Activated CD8-positive, alpha-beta T cell treated with anti-CD3 and anti-CD28 coated beads for 36 hours (primary cell): ENCODE results near the gene NAA10. TPM values are rescaled to one million over a fixed set of nuclear protein-coding genes. Genes with fewer than 3 reads are reported as not detected.

Experiments
- ATAC-seq: fragments of 200-7000 bp; cut with Tn5 transposase; one replicate; pipeline ENCODE4 v1.10.0; 2021; ENCODE audit warnings: mild to moderate bottlenecking, moderate library complexity
- CTCF ChIA-PET: fragments of 350-600 bp; sonication (Branson Sonifier 250); formaldehyde crosslinking; loops from one replicate; lab custom pipeline; 2021; ENCODE audit warnings: antibody characterized with exemption; lab: Charles Lee
- POLR2A ChIA-PET: fragments of 350-600 bp; sonication (Branson Sonifier 250); formaldehyde crosslinking; loops from one replicate; lab custom pipeline; 2021; ENCODE audit warnings: antibody characterized with exemption; lab: Charles Lee
- DNase-seq: peaks from one replicate; pipeline ENCODE4 v3.0.0-alpha.2; 2020
- H3K27ac Mint-ChIP-seq: one replicate; pipeline ENCODE4 v1.8.0; 2021; ENCODE audit warnings: mild to moderate bottlenecking, mixed read lengths
- H3K27me3 Mint-ChIP-seq: one replicate; pipeline ENCODE4 v1.8.0; 2021; ENCODE audit warnings: mixed read lengths
- H3K36me3 Mint-ChIP-seq: one replicate; pipeline ENCODE4 v1.8.0; 2021; ENCODE audit warnings: low read depth, mixed read lengths
- H3K4me1 Mint-ChIP-seq: one replicate; pipeline ENCODE4 v1.8.0; 2021; ENCODE audit warnings: low read depth, mixed read lengths
- H3K4me3 Mint-ChIP-seq: one replicate; pipeline ENCODE4 v1.8.0; 2021; ENCODE audit warnings: mild to moderate bottlenecking, moderate library complexity, mixed read lengths
- H3K9me3 Mint-ChIP-seq: one replicate; pipeline ENCODE4 v1.8.0; 2021; ENCODE audit warnings: mixed read lengths
- intact Hi-C: fragments of 100-400 bp; cut with micrococcal nuclease; formaldehyde crosslinking; loops from one replicate; pipeline ENCODE4 v1.10.0; 2022
- total RNA-seq, 2 experiments: library from RNA; stranded (reverse); gene quantifications; one replicate each; pipeline ENCODE4 v1.2.3, GENCODE V29; 2021
- TF ChIP-seq, protein P1 (sequence below): fragments of 200-600 bp; IDR thresholded peaks from one replicate; pipeline ENCODE4 v1.8.0; 2022; ENCODE audit warnings: antibody characterized with exemption, mild to moderate bottlenecking

NAA10 gene
- total RNA-seq, 2 experiments from 2014 or later: 123 to 136 TPM

DNA sequence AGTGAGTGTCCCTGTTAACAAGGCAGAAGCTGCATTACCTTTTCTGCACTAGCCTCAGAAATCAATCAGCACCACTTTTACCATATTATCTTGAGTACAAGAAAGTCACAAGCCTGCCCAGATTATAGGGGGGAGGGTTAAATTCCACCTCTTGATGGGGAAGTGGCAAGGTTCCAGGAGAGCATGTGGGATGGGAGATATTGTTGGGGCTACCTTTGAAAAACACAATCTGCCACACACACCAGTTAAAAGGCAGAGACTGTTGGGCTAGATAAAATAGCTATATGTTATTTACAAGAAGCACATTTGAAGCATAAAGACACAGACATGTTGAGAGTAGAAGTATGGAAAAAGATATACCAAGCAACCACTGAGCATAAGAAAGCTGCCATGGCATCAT lies 36.9 kb downstream of the NAA10 start:
- no peak for DNase-seq
- H3K9me3 Mint-ChIP-seq: no peaks in the 10 kb centered on the region
- peaks cover 1% of the 10 kb centered on the region for H3K36me3 Mint-ChIP-seq
- ChIA-PET CTCF (no interaction called here), POLR2A (no interaction called here)
- H3K27me3 Mint-ChIP-seq: no peaks in the 10 kb centered on the region
- H3K4me3 Mint-ChIP-seq: no peak overlapping the region
- TF ChIP-seq, protein P1, sequence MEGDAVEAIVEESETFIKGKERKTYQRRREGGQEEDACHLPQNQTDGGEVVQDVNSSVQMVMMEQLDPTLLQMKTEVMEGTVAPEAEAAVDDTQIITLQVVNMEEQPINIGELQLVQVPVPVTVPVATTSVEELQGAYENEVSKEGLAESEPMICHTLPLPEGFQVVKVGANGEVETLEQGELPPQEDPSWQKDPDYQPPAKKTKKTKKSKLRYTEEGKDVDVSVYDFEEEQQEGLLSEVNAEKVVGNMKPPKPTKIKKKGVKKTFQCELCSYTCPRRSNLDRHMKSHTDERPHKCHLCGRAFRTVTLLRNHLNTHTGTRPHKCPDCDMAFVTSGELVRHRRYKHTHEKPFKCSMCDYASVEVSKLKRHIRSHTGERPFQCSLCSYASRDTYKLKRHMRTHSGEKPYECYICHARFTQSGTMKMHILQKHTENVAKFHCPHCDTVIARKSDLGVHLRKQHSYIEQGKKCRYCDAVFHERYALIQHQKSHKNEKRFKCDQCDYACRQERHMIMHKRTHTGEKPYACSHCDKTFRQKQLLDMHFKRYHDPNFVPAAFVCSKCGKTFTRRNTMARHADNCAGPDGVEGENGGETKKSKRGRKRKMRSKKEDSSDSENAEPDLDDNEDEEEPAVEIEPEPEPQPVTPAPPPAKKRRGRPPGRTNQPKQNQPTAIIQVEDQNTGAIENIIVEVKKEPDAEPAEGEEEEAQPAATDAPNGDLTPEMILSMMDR: no peak
- no peak overlapping the region for H3K27ac Mint-ChIP-seq
- no peak for ATAC-seq
- H3K4me1 Mint-ChIP-seq: peaks cover 22% of the 10 kb centered on the region
- intact Hi-C loops: no loop called here

DNA sequence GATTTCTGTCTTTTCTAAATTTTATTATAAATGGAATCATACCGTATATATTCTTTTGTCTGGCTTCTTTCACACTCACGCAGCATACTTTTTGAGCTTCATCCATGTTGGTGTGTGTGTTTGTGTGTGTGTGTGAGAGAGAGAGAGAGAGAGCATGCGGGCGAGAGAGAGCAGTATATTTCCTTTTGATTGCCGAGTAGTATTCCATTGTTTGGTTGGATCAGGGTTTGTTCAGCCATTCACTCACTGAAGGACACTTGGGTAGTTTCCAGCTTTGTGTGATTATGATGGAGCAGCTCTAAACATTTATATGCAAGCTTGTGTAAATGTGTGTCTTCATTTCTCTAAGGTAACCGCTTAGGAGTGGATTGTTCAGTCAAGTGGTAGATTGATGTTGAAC lies 45.7 kb downstream of the NAA10 start:
- no peak overlapping the region for H3K27ac Mint-ChIP-seq
- no peaks in the 10 kb centered on the region for H3K9me3 Mint-ChIP-seq
- DNase-seq (no peak), ATAC-seq (no peak)
- no peak overlapping the region for H3K4me3 Mint-ChIP-seq
- H3K4me1 Mint-ChIP-seq: peaks cover 2% of the 10 kb centered on the region
- ChIA-PET POLR2A (interaction anchor here (1.2 to 1.3 kb wide), 2 partner anchors 11 to 163 kb away, joined by 3 to 4 read pairs; no protein-coding TSS in a partner anchor), CTCF (interaction anchor here (1.0 to 2.2 kb wide), 2 partner anchors 11 to 125 kb away, joined by 3 to 5 read pairs; partner anchors contain the start of gene PLXNB3)
- H3K36me3 Mint-ChIP-seq: no peaks in the 10 kb centered on the region
- intact Hi-C loops: no loop called here
- peaks cover 20% of the 10 kb centered on the region for H3K27me3 Mint-ChIP-seq
- TF ChIP-seq, protein P1: no peak

DNA sequence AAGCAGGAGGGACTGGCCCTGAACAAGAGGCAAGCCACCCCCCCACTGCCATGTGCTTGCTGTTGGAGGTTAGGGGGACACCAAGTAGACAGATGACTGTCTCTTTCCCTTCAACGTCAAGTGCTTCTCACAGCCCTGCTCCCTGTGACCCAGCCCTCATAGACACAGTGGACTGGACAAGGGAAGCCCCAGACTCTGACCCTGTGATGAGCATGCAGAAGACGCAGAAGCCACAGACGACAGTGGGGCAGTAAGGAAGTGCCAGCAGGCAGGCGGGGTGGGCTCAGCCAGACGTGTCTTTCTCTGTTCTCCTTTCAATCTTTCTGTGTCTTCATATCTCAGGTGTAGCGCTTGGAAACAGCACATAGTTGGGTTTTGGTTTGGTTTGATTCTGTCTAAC lies 46.5 kb downstream of the NAA10 start:
- no peaks in the 10 kb centered on the region for H3K36me3 Mint-ChIP-seq
- intact Hi-C loops: no loop called here
- no peak overlapping the region for H3K27ac Mint-ChIP-seq
- no peak for ATAC-seq
- H3K4me1 Mint-ChIP-seq: peaks cover 2% of the 10 kb centered on the region
- no peak for DNase-seq
- H3K4me3 Mint-ChIP-seq: no peak overlapping the region
- ChIA-PET CTCF (interaction anchor here (2.2 kb wide), 1 partner anchor 124 kb away, joined by 5 read pairs; the partner anchor contains the start of gene PLXNB3), POLR2A (interaction anchor here (1.2 to 1.3 kb wide), 2 partner anchors 12 to 162 kb away, joined by 3 to 4 read pairs; no protein-coding TSS in a partner anchor)
- no peaks in the 10 kb centered on the region for H3K9me3 Mint-ChIP-seq
- TF ChIP-seq, protein P1: no peak
- H3K27me3 Mint-ChIP-seq: peaks cover 22% of the 10 kb centered on the region

DNA sequence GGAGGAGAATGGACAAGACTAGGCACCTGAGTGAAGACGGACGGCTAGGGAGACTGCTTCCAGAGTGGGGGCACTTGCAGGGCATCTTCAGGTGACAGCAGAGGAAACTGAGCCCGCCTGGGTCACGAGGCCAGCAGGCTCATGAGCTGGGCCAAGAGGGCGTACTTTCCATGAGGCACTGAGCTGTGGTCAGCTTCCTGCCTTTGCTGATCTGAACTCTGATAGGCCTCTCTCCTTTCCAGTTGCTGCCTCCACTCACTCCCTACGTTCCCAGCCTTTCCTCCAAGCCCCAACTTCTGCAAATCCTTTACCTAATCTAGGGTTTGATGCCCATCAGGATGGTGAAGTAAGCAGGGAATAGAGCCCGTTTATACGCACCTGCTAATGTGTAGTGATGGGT lies 47.5 kb downstream of the NAA10 start:
- H3K27me3 Mint-ChIP-seq: peaks cover 22% of the 10 kb centered on the region
- intact Hi-C loops: no loop called here
- ATAC-seq (no peak), DNase-seq (no peak)
- CTCF ChIA-PET: no interaction called here
- H3K9me3 Mint-ChIP-seq: no peaks in the 10 kb centered on the region
- POLR2A ChIA-PET: interaction anchor here (0.7 kb wide), 1 partner anchor 88 kb away, joined by 3 read pairs; no protein-coding TSS in a partner anchor
- H3K4me1 Mint-ChIP-seq: peaks cover 2% of the 10 kb centered on the region
- H3K36me3 Mint-ChIP-seq: no peaks in the 10 kb centered on the region
- TF ChIP-seq, protein P1: no peak
- H3K27ac Mint-ChIP-seq: no peak overlapping the region
- H3K4me3 Mint-ChIP-seq: no peak overlapping the region

DNA sequence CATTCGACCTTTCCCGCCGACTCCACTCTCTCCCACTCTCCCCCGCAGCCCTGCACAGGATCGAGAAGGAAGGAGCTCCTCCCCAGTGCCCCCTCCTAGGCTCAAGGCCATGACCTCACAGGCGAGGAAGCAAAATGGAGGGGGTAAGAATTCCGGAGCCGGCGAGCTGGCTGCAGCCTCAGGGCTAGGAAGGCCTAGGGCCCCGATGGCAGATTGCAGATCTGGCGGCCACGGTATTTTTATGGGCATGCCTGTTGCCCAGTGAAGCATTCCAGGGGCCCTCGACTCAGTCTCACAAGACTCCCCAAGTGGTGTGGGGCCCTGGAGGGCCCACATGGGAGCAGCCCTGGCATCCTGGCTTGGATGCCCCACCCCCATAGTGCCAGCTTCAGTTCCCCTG lies 47.9 kb downstream of the NAA10 start:
- no peak overlapping the region for H3K4me3 Mint-ChIP-seq
- H3K9me3 Mint-ChIP-seq: no peaks in the 10 kb centered on the region
- CTCF ChIA-PET: no interaction called here
- intact Hi-C loops: no loop called here
- H3K4me1 Mint-ChIP-seq: peaks cover 2% of the 10 kb centered on the region
- ATAC-seq (no peak), DNase-seq (no peak)
- no peak overlapping the region for H3K27ac Mint-ChIP-seq
- H3K27me3 Mint-ChIP-seq: peaks cover 23% of the 10 kb centered on the region
- TF ChIP-seq, protein P1: no peak
- POLR2A ChIA-PET: interaction anchor here (0.7 kb wide), 1 partner anchor 87 kb away, joined by 3 read pairs; no protein-coding TSS in a partner anchor
- no peaks in the 10 kb centered on the region for H3K36me3 Mint-ChIP-seq
